ENCODE results near the gene SLAMF6.

SLAMF6 gene

DNA sequence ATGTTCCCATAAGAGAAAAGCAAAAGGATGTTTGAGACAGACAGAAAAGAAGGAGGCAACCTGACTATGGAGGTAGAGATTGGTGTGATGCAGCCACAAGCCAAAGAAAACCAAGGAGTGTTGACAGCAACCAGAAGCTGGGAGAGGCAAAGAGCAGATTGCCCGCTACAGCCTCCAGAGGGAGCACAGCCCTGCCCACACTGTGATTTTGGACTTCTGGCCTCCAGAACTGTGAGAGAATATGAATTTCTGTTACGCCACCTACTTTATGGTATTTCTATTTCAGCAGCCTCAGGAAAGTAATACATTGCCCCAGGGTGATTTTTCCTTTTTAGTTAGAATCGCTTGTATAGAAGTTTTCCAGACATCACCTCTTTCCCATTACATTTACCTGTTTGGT, 28.4 kb downstream of the SLAMF6 start:
- Histone ChIP-seq H3K4me1 (ENCODE audit: control insufficient read depth in 1 of 2, insufficient read depth in 1 of 2, low read depth in 1 of 2, low read length in 1 of 2) (no peaks in the 10 kb centered on the region), H3K36me3 (no peaks in the 10 kb centered on the region), H3K4me3 (ENCODE audit: low read depth in 1 of 2, low read length in 1 of 2) (no peak overlapping the region), H3K27ac (no peak overlapping the region), H3K9me3 (no peaks in the 10 kb centered on the region), H3K27me3 (no peaks in the 10 kb centered on the region)
- TF ChIP-seq CTCF (IDR thresholded peaks at IDR 0.05), result no peak

- Histone ChIP-seq H3K36me3 (no peaks in the 10 kb centered on the region), H3K4me3 (ENCODE audit: low read depth in 1 of 2, low read length in 1 of 2) (no peak overlapping the region), H3K4me1 (ENCODE audit: control insufficient read depth in 1 of 2, insufficient read depth in 1 of 2, low read depth in 1 of 2, low read length in 1 of 2) (no peaks in the 10 kb centered on the region), H3K9me3 (no peaks in the 10 kb centered on the region), H3K27me3 (no peaks in the 10 kb centered on the region), H3K27ac (no peak overlapping the region)
- no peak for TF ChIP-seq CTCF (IDR thresholded peaks at IDR 0.05)
These were observed 30.4 kb downstream of the SLAMF6 start for GRCh38 chr1:160492617-160493016.

DNA sequence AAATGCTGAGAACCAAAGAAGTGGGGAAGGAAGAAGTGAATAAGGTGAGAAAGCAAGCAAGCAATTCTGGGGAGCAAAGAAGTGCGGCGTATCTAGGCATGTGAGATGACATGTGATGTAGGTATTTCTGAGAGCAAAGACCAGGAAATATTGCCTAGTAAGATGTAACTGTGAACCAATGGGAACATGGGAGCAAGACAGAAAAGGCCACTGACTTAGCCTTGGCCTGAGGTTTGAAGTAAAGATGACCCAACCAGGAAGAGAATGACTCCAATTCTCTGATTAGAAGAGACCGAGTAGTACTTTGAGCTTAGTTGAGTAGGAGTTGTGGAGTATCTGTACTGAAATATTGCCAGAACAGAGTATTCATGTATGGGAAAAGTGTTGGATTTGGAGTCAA, 31.1 kb downstream of the SLAMF6 start:
- H3K36me3 ChIP-seq, result no peaks in the 10 kb centered on the region
- no peak for TF ChIP-seq CTCF (IDR thresholded peaks at IDR 0.05)
- no peak overlapping the region for H3K4me3 ChIP-seq (ENCODE audit: low read depth in 1 of 2, low read length in 1 of 2)
- H3K27ac ChIP-seq, result no peak overlapping the region
- H3K4me1 ChIP-seq (ENCODE audit: control insufficient read depth in 1 of 2, insufficient read depth in 1 of 2, low read depth in 1 of 2, low read length in 1 of 2), result no peaks in the 10 kb centered on the region
- H3K9me3 ChIP-seq, result no peaks in the 10 kb centered on the region
- H3K27me3 ChIP-seq, result no peaks in the 10 kb centered on the region

DNA sequence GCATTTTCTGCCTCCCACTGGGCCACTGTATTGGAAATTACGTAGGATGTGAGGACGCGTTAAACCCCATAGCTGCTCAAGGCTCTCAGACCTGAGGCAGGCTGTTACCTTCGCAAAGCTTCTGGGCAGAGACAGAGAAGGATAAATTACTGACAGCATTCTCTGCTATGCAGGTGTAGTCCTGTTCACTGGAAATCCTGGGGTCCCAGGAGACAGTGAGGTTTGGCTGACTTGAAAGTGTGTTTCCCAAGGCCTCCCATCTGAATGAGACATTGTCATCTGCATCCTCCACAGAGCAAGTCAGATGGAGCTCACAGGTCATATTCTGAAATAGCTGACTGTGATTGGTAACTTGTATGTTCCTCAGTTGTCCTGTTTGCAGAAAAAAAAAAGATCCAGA, 32.0 kb downstream of the SLAMF6 start:
- H3K9me3 ChIP-seq, result no peaks in the 10 kb centered on the region
- H3K36me3 ChIP-seq, result no peaks in the 10 kb centered on the region
- no peaks in the 10 kb centered on the region for H3K4me1 ChIP-seq (ENCODE audit: control insufficient read depth in 1 of 2, insufficient read depth in 1 of 2, low read depth in 1 of 2, low read length in 1 of 2)
- H3K4me3 ChIP-seq (ENCODE audit: low read depth in 1 of 2, low read length in 1 of 2), result no peak overlapping the region
- H3K27me3 ChIP-seq, result no peaks in the 10 kb centered on the region
- no peak for TF ChIP-seq CTCF (IDR thresholded peaks at IDR 0.05)
- H3K27ac ChIP-seq, result no peak overlapping the region

- H3K36me3 ChIP-seq, result no peaks in the 10 kb centered on the region
- H3K27me3 ChIP-seq, result no peaks in the 10 kb centered on the region
- H3K4me3 ChIP-seq (ENCODE audit: low read depth in 1 of 2, low read length in 1 of 2), result no peak overlapping the region
- no peaks in the 10 kb centered on the region for H3K9me3 ChIP-seq
- no peaks in the 10 kb centered on the region for H3K4me1 ChIP-seq (ENCODE audit: control insufficient read depth in 1 of 2, insufficient read depth in 1 of 2, low read depth in 1 of 2, low read length in 1 of 2)
- H3K27ac ChIP-seq, result no peak overlapping the region
- no peak for TF ChIP-seq CTCF (IDR thresholded peaks at IDR 0.05)
These were observed 33.4 kb downstream of the SLAMF6 start for GRCh38 chr1:160489513-160490261.
